Uterus (tissue), 4 donors: ENCODE results near the gene LIF. TPM values are rescaled to one million over a fixed set of nuclear protein-coding genes. Genes with fewer than 3 reads are reported as not detected.
A peak's percentile ranks its signal among the peaks of the same experiment; 100 is the strongest.

ENCODE experiments used
- DNase-seq, 2 donors: peaks; one replicate each; pipeline ENCODE4 v3.0.0-alpha.2; 2019 to 2020
- H3K27ac ChIP-seq, 2 donors: fragments of 200-600 bp; sonication (generic); 1 replicate in 1 of 2; 2 replicates in 1 of 2; pipeline ENCODE4 v1.5.1; 2016 to 2018
- H3K27me3 ChIP-seq, 2 donors: fragments of 200-600 bp; sonication (generic); one replicate each; pipeline ENCODE4 v1.5.1; 2018 to 2019; ENCODE audit warnings: control low read depth in 1 of 2
- H3K36me3 ChIP-seq, 2 donors: fragments of 200-600 bp; sonication (generic); one replicate each; pipeline ENCODE4 v1.5.1; 2019; ENCODE audit warnings: control low read depth in 1 of 2
- H3K4me1 ChIP-seq, 2 donors: fragments of 200-600 bp; sonication (generic); one replicate each; pipeline ENCODE4 v1.5.1; 2018 to 2019; ENCODE audit warnings: control low read depth in 1 of 2
- H3K4me3 ChIP-seq, 2 donors: fragments of 200-600 bp; sonication (generic); 1 replicate in 1 of 2; 2 replicates in 1 of 2; pipeline ENCODE4 v1.5.1; 2018 to 2019; ENCODE audit warnings: mild to moderate bottlenecking in 1 of 2
- H3K9me3 ChIP-seq, 2 donors: fragments of 200-600 bp; sonication (generic); one replicate each; pipeline ENCODE4 v1.5.1; 2019; ENCODE audit warnings: control low read depth in 1 of 2
- CTCF ChIP-seq, 4 experiments: fragments of 200-600 bp in 2 of 4; fragments of 450-650 bp in 2 of 4; sonication (generic) in 2 of 4; IDR thresholded peaks; one replicate each; pipeline ENCODE4 v1.5.1; 2016 to 2019; ENCODE audit warnings: antibody characterized with exemption in 4 of 4, mild to moderate bottlenecking in 2 of 4, moderate library complexity in 1 of 4
- POLR2A ChIP-seq, 2 donors: fragments of 450-650 bp; IDR thresholded peaks; one replicate each; pipeline ENCODE4 v1.6.1; 2016; ENCODE audit warnings: antibody characterized with exemption in 2 of 2, mild to moderate bottlenecking in 1 of 2, moderate library complexity in 1 of 2
- intact Hi-C: fragments of 100-400 bp; cut with DNase I; formaldehyde crosslinking; loops from one replicate; pipeline ENCODE4 v1.15.1; 2023; ENCODE audit warnings: low total_unique reads
- total RNA-seq, 4 donors: library from RNA; depleted of rRNA in 3 of 4; stranded (reverse); fragments of >200 nt in 3 of 4; gene quantifications; one replicate each; pipeline versions ENCODE4 v1.1.0 to v1.2.4, GENCODE V29; 2014 to 2023
- donor health status: DM: yes; HTN: yes; CAD: no.

LIF gene
- total RNA-seq, 4 donors from 2014 or later, result under 0.01 to 3.0 (median 1.5) TPM; not detected in 1

GRCh38 chr22:30250661-30251267 lies 4.2 kb upstream of the LIF start:
- no peak for DNase-seq
- H3K27me3 ChIP-seq, result no peaks in the 10 kb centered on the region
- H3K4me3 ChIP-seq, result no peak overlapping the region
- TF ChIP-seq CTCF (IDR thresholded peaks at IDR 0.05), result no peak
- TF ChIP-seq POLR2A (IDR thresholded peaks at IDR 0.05), result no peak
- no peaks in the 10 kb centered on the region for H3K9me3 ChIP-seq
- H3K4me1 ChIP-seq, result peaks cover 0 to 6% of the 10 kb centered on the region in 2 donors
- H3K27ac ChIP-seq, result no peak overlapping the region
- no peaks in the 10 kb centered on the region for H3K36me3 ChIP-seq
- intact Hi-C loops, result no loop called here

GRCh38 chr22:30250039-30250565 lies 3.5 kb upstream of the LIF start:
- intact Hi-C loops, result no loop called here
- Histone ChIP-seq H3K36me3 (no peaks in the 10 kb centered on the region), H3K4me1 (peaks cover 0 to 8% of the 10 kb centered on the region in 2 donors), H3K27ac (no peak overlapping the region), H3K9me3 (no peaks in the 10 kb centered on the region), H3K4me3 (no peak overlapping the region), H3K27me3 (no peaks in the 10 kb centered on the region)
- no peak for DNase-seq
- TF ChIP-seq CTCF (IDR thresholded peaks at IDR 0.05) (no peak), POLR2A (IDR thresholded peaks at IDR 0.05) (no peak)

DNA sequence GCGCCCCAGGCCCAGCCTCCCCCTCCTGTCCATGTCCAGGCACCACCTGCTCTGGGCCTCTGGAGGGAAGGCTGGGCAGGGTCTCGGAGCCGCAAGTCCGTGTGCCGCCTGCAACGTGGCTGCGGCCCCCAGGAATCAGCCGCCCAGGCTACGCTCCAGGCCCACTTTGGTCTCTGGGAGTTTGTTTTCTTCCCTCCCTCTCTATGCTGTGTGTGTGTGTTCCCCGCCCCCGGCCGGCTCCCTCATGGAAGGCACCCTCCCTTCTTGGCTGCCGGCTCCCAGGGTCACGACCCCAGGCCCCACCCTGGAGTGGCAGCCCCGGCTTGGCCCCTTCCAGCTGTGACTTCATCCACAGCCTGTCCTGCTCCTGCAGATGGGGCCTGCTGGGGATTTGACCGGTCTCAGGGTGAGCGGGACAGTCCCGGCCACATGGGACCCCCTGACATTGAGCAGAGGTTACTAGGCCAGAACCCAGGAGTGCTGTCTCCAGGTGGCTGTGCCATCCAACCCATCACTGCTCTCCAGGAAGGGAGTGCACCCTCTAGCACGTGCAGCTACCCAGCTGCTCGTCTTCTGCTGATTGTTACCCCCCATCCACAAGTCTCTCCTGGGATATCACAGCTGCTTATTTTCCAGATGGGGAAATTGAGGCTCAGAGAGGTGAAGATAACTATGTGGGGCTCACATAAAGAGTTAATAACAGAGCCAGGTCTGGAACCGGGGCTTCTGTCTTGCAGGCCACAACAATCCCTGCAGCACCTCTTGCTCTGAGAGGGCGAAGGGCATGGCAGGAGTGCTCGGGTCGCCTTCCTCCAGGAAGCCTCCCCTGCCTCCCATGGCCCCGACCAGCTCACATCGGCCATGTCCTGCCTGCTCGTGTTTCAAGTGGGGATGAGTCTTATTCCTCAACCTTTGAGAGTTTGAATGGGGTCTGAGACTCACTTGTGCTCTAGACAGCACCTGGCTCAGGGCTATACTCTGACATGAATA lies 2.8 kb upstream of the LIF start:
- H3K27ac ChIP-seq, result peak overlapping the region in 1 of 2 donors; percentile 37
- DNase-seq, result peak; percentile 51 to 68
- H3K36me3 ChIP-seq, result no peaks in the 10 kb centered on the region
- intact Hi-C loops, result no loop called here
- no peaks in the 10 kb centered on the region for H3K27me3 ChIP-seq
- H3K9me3 ChIP-seq, result no peaks in the 10 kb centered on the region
- H3K4me1 ChIP-seq, result peaks cover 0 to 8% of the 10 kb centered on the region in 2 donors
- no peak overlapping the region for H3K4me3 ChIP-seq
- TF ChIP-seq POLR2A (IDR thresholded peaks at IDR 0.05), result no peak
- no peak for TF ChIP-seq CTCF (IDR thresholded peaks at IDR 0.05)

DNA sequence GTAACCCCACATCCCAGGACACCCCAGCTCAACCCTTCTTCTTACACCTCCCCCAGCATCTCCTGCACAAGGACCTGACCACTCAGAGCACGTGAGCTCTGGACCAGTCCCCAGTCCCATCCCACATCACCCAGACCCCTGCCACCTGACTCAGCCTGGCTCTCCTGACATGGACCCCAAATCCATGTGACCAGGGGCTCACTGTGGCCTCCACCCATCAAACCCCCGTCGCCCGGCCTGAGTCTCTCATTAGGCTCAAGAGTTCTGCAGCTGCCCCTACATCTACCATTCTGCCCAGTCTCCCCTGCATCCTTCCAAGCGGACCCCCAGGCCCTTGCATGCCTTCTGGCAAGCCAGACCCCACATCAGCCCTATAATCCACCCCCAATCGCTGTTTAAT lies 1.9 kb upstream of the LIF start:
- Histone ChIP-seq H3K27ac (peak overlapping the region in 1 of 2 donors; percentile 37), H3K4me1 (peaks cover 0 to 8% of the 10 kb centered on the region in 2 donors), H3K9me3 (no peaks in the 10 kb centered on the region), H3K4me3 (no peak overlapping the region), H3K36me3 (no peaks in the 10 kb centered on the region), H3K27me3 (no peaks in the 10 kb centered on the region)
- TF ChIP-seq POLR2A (IDR thresholded peaks at IDR 0.05) (no peak), CTCF (IDR thresholded peaks at IDR 0.05) (no peak)
- no peak for DNase-seq
- intact Hi-C loops, result no loop called here

DNA sequence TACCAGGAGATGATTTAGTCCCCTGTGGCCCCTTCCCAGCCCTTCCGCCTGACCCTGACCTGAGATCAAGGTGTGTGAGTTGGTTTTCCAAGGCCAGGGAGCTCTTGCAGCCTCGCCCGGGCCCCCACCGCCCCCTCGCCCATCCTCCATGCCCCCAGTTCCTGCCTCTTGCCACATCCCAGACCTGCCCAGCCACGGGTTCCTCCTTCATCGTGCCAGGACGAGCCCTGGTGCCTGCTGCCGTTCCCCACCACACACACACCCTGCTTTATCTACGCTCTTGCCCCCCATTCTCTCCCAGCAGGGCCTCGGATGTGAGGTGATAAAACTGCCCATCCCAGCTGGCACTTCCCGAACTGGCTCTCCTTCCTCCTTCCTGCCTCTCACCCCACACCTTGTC lies 1.4 kb upstream of the LIF start:
- TF ChIP-seq POLR2A (IDR thresholded peaks at IDR 0.05), result no peak
- TF ChIP-seq CTCF (IDR thresholded peaks at IDR 0.05), result no peak
- Histone ChIP-seq H3K4me3 (no peak overlapping the region), H3K27me3 (no peaks in the 10 kb centered on the region), H3K9me3 (no peaks in the 10 kb centered on the region), H3K27ac (no peak overlapping the region), H3K4me1 (peaks cover 0 to 8% of the 10 kb centered on the region in 2 donors), H3K36me3 (no peaks in the 10 kb centered on the region)
- DNase-seq, result no peak
- intact Hi-C loops, result no loop called here
